HEK293 (cell line): ENCODE data around the gene CECR2.

ENCODE experiments used
- GLI2 ChIP-seq: fragments of 450-650 bp; formaldehyde crosslinking; IDR thresholded peaks from 2 replicates; pipeline ENCODE4; 2017; ENCODE audit warnings: missing biosample characterization, missing genetic modification characterization, low read depth, borderline replicate concordance
- HOXD13 ChIP-seq: sonication (generic); formaldehyde crosslinking; IDR thresholded peaks from 2 replicates; pipeline ENCODE4 v1.8.0; 2022; ENCODE audit warnings: missing genetic modification reagents, borderline replicate concordance
- INSM2 ChIP-seq: fragments of 450-650 bp; formaldehyde crosslinking; IDR thresholded peaks from 2 replicates; pipeline ENCODE4 v1.5.1; 2016; ENCODE audit warnings: missing biosample characterization, missing genetic modification characterization
- MZF1 ChIP-seq: fragments of 450-650 bp; formaldehyde crosslinking; IDR thresholded peaks from 2 replicates; pipeline ENCODE4 v1.5.1; 2017; ENCODE audit warnings: missing biosample characterization, missing genetic modification characterization, borderline replicate concordance
- PBX3 ChIP-seq: sonication (generic); formaldehyde crosslinking; IDR thresholded peaks from 2 replicates; pipeline ENCODE4 v1.8.1; 2022; ENCODE audit warnings: mild to moderate bottlenecking, moderate library complexity, missing genetic modification reagents
- PRDM1 ChIP-seq: fragments of 450-650 bp; formaldehyde crosslinking; IDR thresholded peaks from 2 replicates; pipeline ENCODE4; 2016; ENCODE audit warnings: missing biosample characterization, missing genetic modification characterization
- SALL2 ChIP-seq: fragments of 450-650 bp; formaldehyde crosslinking; IDR thresholded peaks from 2 replicates; pipeline ENCODE4 v1.5.0; 2017; ENCODE audit warnings: missing biosample characterization, mild to moderate bottlenecking, missing genetic modification characterization, borderline replicate concordance
- WT1 ChIP-seq: fragments of 450-650 bp; formaldehyde crosslinking; IDR thresholded peaks from 2 replicates; pipeline ENCODE4 v1.5.1; 2016; ENCODE audit warnings: missing biosample characterization, missing genetic modification characterization
- YY1 ChIP-seq: fragments of 450-650 bp; formaldehyde crosslinking; IDR thresholded peaks from 2 replicates; pipeline ENCODE4 v1.5.1; 2018; ENCODE audit warnings: missing biosample characterization, missing genetic modification characterization
- ZBTB1 ChIP-seq: fragments of 450-650 bp; formaldehyde crosslinking; IDR thresholded peaks from 2 replicates; pipeline ENCODE4 v1.5.1; 2016; ENCODE audit warnings: missing biosample characterization, missing genetic modification characterization
- ZFP3 ChIP-seq: fragments of 450-650 bp; formaldehyde crosslinking; IDR thresholded peaks from 2 replicates; pipeline ENCODE4 v1.5.1; 2016; ENCODE audit warnings: low read depth, missing biosample characterization, missing genetic modification characterization
- ZIC2 ChIP-seq: fragments of 450-650 bp; formaldehyde crosslinking; IDR thresholded peaks from 2 replicates; pipeline ENCODE4 v1.5.1; 2016; ENCODE audit warnings: missing biosample characterization, missing genetic modification characterization
- ZNF138 ChIP-seq: fragments of 450-650 bp; formaldehyde crosslinking; IDR thresholded peaks from 2 replicates; pipeline ENCODE4 v1.5.1; 2016; ENCODE audit warnings: missing biosample characterization, missing genetic modification characterization, borderline replicate concordance
- ZNF157 ChIP-seq: fragments of 450-650 bp; formaldehyde crosslinking; IDR thresholded peaks from 2 replicates; pipeline ENCODE4 v1.5.1; 2016; ENCODE audit warnings: missing biosample characterization, missing genetic modification characterization
- ZNF174 ChIP-seq: fragments of 450-650 bp; formaldehyde crosslinking; IDR thresholded peaks from 2 replicates; pipeline ENCODE4 v1.5.0; 2017; ENCODE audit warnings: missing biosample characterization, mild to moderate bottlenecking, missing genetic modification characterization
- ZNF211 ChIP-seq: fragments of 450-650 bp; formaldehyde crosslinking; IDR thresholded peaks from 2 replicates; pipeline ENCODE4 v1.5.1; 2016; ENCODE audit warnings: low read depth, missing biosample characterization, missing genetic modification characterization
- ZNF214 ChIP-seq: fragments of 450-650 bp; formaldehyde crosslinking; IDR thresholded peaks from 2 replicates; pipeline ENCODE4 v1.5.1; 2017; ENCODE audit warnings: missing biosample characterization, mild to moderate bottlenecking, missing genetic modification characterization, borderline replicate concordance
- ZNF23 ChIP-seq: fragments of 450-650 bp; formaldehyde crosslinking; IDR thresholded peaks from 2 replicates; pipeline ENCODE4 v1.5.1; 2016; ENCODE audit warnings: missing biosample characterization, missing genetic modification characterization, borderline replicate concordance
- ZNF24 ChIP-seq: fragments of 450-650 bp; formaldehyde crosslinking; IDR thresholded peaks from 2 replicates; pipeline ENCODE4 v1.5.1; 2016; ENCODE audit warnings: missing biosample characterization, missing genetic modification characterization
- ZNF26 ChIP-seq: fragments of 450-650 bp; formaldehyde crosslinking; IDR thresholded peaks from 2 replicates; pipeline ENCODE4 v1.5.1; 2016; ENCODE audit warnings: missing biosample characterization, missing genetic modification characterization
- ZNF292 ChIP-seq: fragments of 450-650 bp; formaldehyde crosslinking; IDR thresholded peaks from 2 replicates; pipeline ENCODE4 v1.5.1; 2016; ENCODE audit warnings: low read depth, missing biosample characterization, missing genetic modification characterization, borderline replicate concordance
- ZNF362 ChIP-seq: fragments of 450-650 bp; formaldehyde crosslinking; IDR thresholded peaks from 2 replicates; pipeline ENCODE4 v1.5.1; 2016; ENCODE audit warnings: missing biosample characterization, missing genetic modification characterization
- ZNF404 ChIP-seq: fragments of 450-650 bp; formaldehyde crosslinking; IDR thresholded peaks from 2 replicates; pipeline ENCODE4 v1.5.1; 2017; ENCODE audit warnings: missing biosample characterization, missing genetic modification characterization
- ZNF514 ChIP-seq: fragments of 450-650 bp; formaldehyde crosslinking; IDR thresholded peaks from 2 replicates; pipeline ENCODE4 v1.5.1; 2016; ENCODE audit warnings: missing biosample characterization, missing genetic modification characterization
- ZNF529 ChIP-seq: fragments of 450-650 bp; formaldehyde crosslinking; IDR thresholded peaks from 2 replicates; pipeline ENCODE4 v1.5.1; 2017; ENCODE audit warnings: missing genetic modification characterization, missing biosample characterization; ENCODE audit not compliant: insufficient replicate concordance
- ZNF560 ChIP-seq: fragments of 450-650 bp; formaldehyde crosslinking; IDR thresholded peaks from 2 replicates; pipeline ENCODE4 v1.5.1; 2017; ENCODE audit warnings: missing biosample characterization, missing genetic modification characterization, borderline replicate concordance
- ZNF580 ChIP-seq: fragments of 450-650 bp; formaldehyde crosslinking; IDR thresholded peaks from 2 replicates; pipeline ENCODE4 v1.5.1; 2016; ENCODE audit warnings: missing biosample characterization, missing genetic modification characterization
- ZNF585B ChIP-seq: fragments of 450-650 bp; formaldehyde crosslinking; IDR thresholded peaks from 2 replicates; pipeline ENCODE4 v1.5.1; 2016; ENCODE audit warnings: missing biosample characterization, missing genetic modification characterization
- ZNF621 ChIP-seq: fragments of 450-650 bp; formaldehyde crosslinking; IDR thresholded peaks from 2 replicates; pipeline ENCODE4 v1.5.1; 2017; ENCODE audit warnings: missing biosample characterization, missing genetic modification characterization
- ZNF623 ChIP-seq: fragments of 450-650 bp; formaldehyde crosslinking; IDR thresholded peaks from 2 replicates; pipeline ENCODE4 v1.5.1; 2016; ENCODE audit warnings: missing biosample characterization, missing genetic modification characterization
- ZNF660 ChIP-seq: fragments of 450-650 bp; IDR thresholded peaks from 2 replicates; pipeline ENCODE4 v1.5.1; 2018; ENCODE audit warnings: missing biosample characterization, mild to moderate bottlenecking, missing genetic modification characterization
- ZNF677 ChIP-seq: fragments of 450-650 bp; IDR thresholded peaks from 2 replicates; pipeline ENCODE4 v1.5.0; 2018; ENCODE audit warnings: missing biosample characterization, mild to moderate bottlenecking, missing genetic modification characterization, moderate library complexity
- ZNF701 ChIP-seq: fragments of 450-650 bp; formaldehyde crosslinking; IDR thresholded peaks from 2 replicates; pipeline ENCODE4 v1.5.1; 2016; ENCODE audit warnings: missing biosample characterization, missing genetic modification characterization
- ZNF777 ChIP-seq: fragments of 450-650 bp; formaldehyde crosslinking; IDR thresholded peaks from 2 replicates; pipeline ENCODE4 v1.5.1; 2017; ENCODE audit warnings: missing biosample characterization, missing genetic modification characterization, borderline replicate concordance

CECR2 gene

GRCh38 chr22:17368554-17369438 lies 464 bp upstream of the CECR2 start (continued):
- TF ChIP-seq ZNF660 (tag by site-specific recombination) (no peak), SALL2 (tag by site-specific recombination) (no peak), ZNF621 (no peak), INSM2 (tag by site-specific recombination) (0 out of 2 replicates have a peak, but pooled peaks have one; percentile 24), ZNF214 (tag by site-specific recombination) (no peak), ZNF404 (tag by site-specific recombination) (no peak), ZNF514 (tag by site-specific recombination) (no peak), ZNF26 (no peak), ZIC2 (tag by site-specific recombination) (peak; percentile 35), ZNF292 (no peak), ZNF585B (tag by site-specific recombination) (no peak), ZNF580 (peak; percentile 38; the same call in 1 of the 2 replicates), ZNF623 (tag by site-specific recombination) (no peak), ZNF560 (tag by site-specific recombination) (no peak), ZBTB1 (no peak), ZNF777 (tag by site-specific recombination) (no peak), ZNF24 (tag by site-specific recombination) (no peak; the same call in 1 of the 2 replicates), PBX3 (CRISPR knock-in tag) (no peak), ZNF157 (tag by site-specific recombination) (no peak; the same call in 1 of the 2 replicates), PRDM1 (no peak), WT1 (tag by site-specific recombination) (no peak), ZNF138 (tag by site-specific recombination) (no peak), ZFP3 (tag by site-specific recombination) (no peak), ZNF362 (tag by site-specific recombination) (0 out of 2 replicates have a peak, but pooled peaks have one; percentile 16), GLI2 (tag by site-specific recombination) (no peak), HOXD13 (CRISPR knock-in tag) (no peak), ZNF677 (tag by site-specific recombination) (no peak), YY1 (peak; percentile 42; the same call in 1 of the 2 replicates), ZNF211 (tag by site-specific recombination) (no peak), ZNF23 (tag by site-specific recombination) (no peak), ZNF529 (tag by site-specific recombination) (no peak), ZNF701 (no peak), ZNF174 (tag by site-specific recombination) (no peak), MZF1 (peak; percentile 97)
